ENCODE results near the gene PILRB.

- TF ChIP-seq REST (IDR thresholded peaks at IDR 0.05; ENCODE audit: low read depth) (no peak), CTCF (IDR thresholded peaks at IDR 0.05 in 2 of 3, conservative IDR thresholded peaks at IDR 0.05 in 1 of 3; ENCODE audit: borderline replicate concordance in 1 of 3, insufficient read depth in 1 of 3, low read depth in 2 of 3, low read length in 2 of 3) (no peak), ZFX (IDR thresholded peaks at IDR 0.05) (no peak), ZNF274 (IDR thresholded peaks at IDR 0.05; ENCODE audit: low read depth, low read length) (no peak), FOSL1 (IDR thresholded peaks at IDR 0.05; ENCODE audit: low read depth) (no peak)
Observed at GRCh38 chr7:100398239-100398638, 40.3 kb downstream of the PILRB start.
